ENCODE measurements around the gene LFNG. TPM values are rescaled to one million over a fixed set of nuclear protein-coding genes. Genes with fewer than 3 reads are reported as not detected.

Gene LFNG
- total RNA-seq, 1 experiment from 2014 or later: 21.3 TPM

GRCh38 chr7:2518737-2519118 is 846 bp upstream of the LFNG start:
- H3K27ac ChIP-seq: no peak overlapping the region
- no peaks in the 10 kb centered on the region for H3K9me3 ChIP-seq (ENCODE audit: insufficient read depth, low read depth)
- peak overlapping the region; percentile 82 for H3K4me2 ChIP-seq
- no peaks in the 10 kb centered on the region for H3K36me3 ChIP-seq (ENCODE audit: low read depth)
- ChIA-PET POLR2A (ENCODE audit: unreplicated experiment) (no interaction called here), CTCF (no interaction called here)
- no peaks in the 10 kb centered on the region for H4K20me1 ChIP-seq (ENCODE audit: insufficient read depth)
- TF ChIP-seq EZH2 (IDR thresholded peaks at IDR 0.05; ENCODE audit: low read depth): no peak
- no peak for TF ChIP-seq CTCF (conservative IDR thresholded peaks at IDR 0.05)
- no peak for DNase-seq
- H2AFZ ChIP-seq: peak overlapping the region; percentile 73; the same call in 1 of the 2 replicates
- H3K79me2 ChIP-seq (ENCODE audit: low read depth): peaks cover 13% of the 10 kb centered on the region
- peaks cover 41% of the 10 kb centered on the region for H3K4me1 ChIP-seq (replicated peaks; ENCODE audit: insufficient read depth)
- H3K4me3 ChIP-seq: no peak overlapping the region; the same call in 1 of the 2 replicates
- peaks cover 23% of the 10 kb centered on the region for H3F3A ChIP-seq (ENCODE audit: insufficient read depth, low read depth)
- intact Hi-C loops (cut with micrococcal nuclease; ENCODE audit: unreplicated experiment): no loop called here
- no TSS peak for BruUV-seq (replicated peaks)
- no peaks in the 10 kb centered on the region for H3K9me2 ChIP-seq (ENCODE audit: insufficient read depth)
- H3K27me3 ChIP-seq (ENCODE audit: insufficient read depth, low read depth): no peaks in the 10 kb centered on the region

- peak; percentile 56 to 71 for DNase-seq
- Histone ChIP-seq H2AFZ (no peak overlapping the region), H3K36me3 (ENCODE audit: low read depth) (no peaks in the 10 kb centered on the region), H3K4me1 (replicated peaks; ENCODE audit: insufficient read depth) (peaks cover 53% of the 10 kb centered on the region), H3K9me3 (ENCODE audit: insufficient read depth, low read depth) (no peaks in the 10 kb centered on the region), H3K4me3 (peak overlapping the region; percentile 58), H3K79me2 (ENCODE audit: low read depth) (peaks cover 13% of the 10 kb centered on the region), H3F3A (ENCODE audit: insufficient read depth, low read depth) (peaks cover 33% of the 10 kb centered on the region), H3K27ac (no peak overlapping the region), H3K9me2 (ENCODE audit: insufficient read depth) (no peaks in the 10 kb centered on the region), H3K27me3 (ENCODE audit: insufficient read depth, low read depth) (no peaks in the 10 kb centered on the region), H4K20me1 (ENCODE audit: insufficient read depth) (no peaks in the 10 kb centered on the region), H3K4me2 (peak overlapping the region; percentile 77)
- intact Hi-C loops (cut with micrococcal nuclease; ENCODE audit: unreplicated experiment): loop anchor here (1.0 to 10.0 kb wide), 5 partner anchors 39 to 985 kb away; partner anchors contain the start of genes GRIFIN, MAFK and SNX8
- POLR2A ChIA-PET (ENCODE audit: unreplicated experiment): no interaction called here
- CTCF ChIA-PET: no interaction called here
- no peak for TF ChIP-seq CTCF (conservative IDR thresholded peaks at IDR 0.05)
- TF ChIP-seq EZH2 (IDR thresholded peaks at IDR 0.05; ENCODE audit: low read depth): no peak
- BruUV-seq (replicated peaks): TSS peak; percentile 62
Observed at GRCh38 chr7:2520131-2520760, 672 bp downstream of the LFNG start.

- Histone ChIP-seq H3K27ac (no peak overlapping the region), H3K4me1 (replicated peaks; ENCODE audit: insufficient read depth) (peaks cover 59% of the 10 kb centered on the region), H3K79me2 (ENCODE audit: low read depth) (peaks cover 13% of the 10 kb centered on the region), H2AFZ (no peak overlapping the region), H3F3A (ENCODE audit: insufficient read depth, low read depth) (peaks cover 33% of the 10 kb centered on the region), H3K4me3 (peak overlapping the region; percentile 58; the same call in 1 of the 2 replicates), H3K9me3 (ENCODE audit: insufficient read depth, low read depth) (no peaks in the 10 kb centered on the region), H3K27me3 (ENCODE audit: insufficient read depth, low read depth) (no peaks in the 10 kb centered on the region), H4K20me1 (ENCODE audit: insufficient read depth) (no peaks in the 10 kb centered on the region), H3K9me2 (ENCODE audit: insufficient read depth) (no peaks in the 10 kb centered on the region), H3K36me3 (ENCODE audit: low read depth) (no peaks in the 10 kb centered on the region), H3K4me2 (peak overlapping the region; percentile 77)
- intact Hi-C loops (cut with micrococcal nuclease; ENCODE audit: unreplicated experiment): loop anchor here (1.0 to 10.0 kb wide), 5 partner anchors 38 to 986 kb away; partner anchors contain the start of genes GRIFIN, MAFK and SNX8
- CTCF ChIA-PET: no interaction called here
- no peak for DNase-seq
- POLR2A ChIA-PET (ENCODE audit: unreplicated experiment): no interaction called here
- TF ChIP-seq EZH2 (IDR thresholded peaks at IDR 0.05; ENCODE audit: low read depth): no peak
- TF ChIP-seq CTCF (conservative IDR thresholded peaks at IDR 0.05): no peak
- no TSS peak for BruUV-seq (replicated peaks)
Observed at GRCh38 chr7:2520761-2521290, 1.3 kb downstream of the LFNG start.
